ENCODE results near the gene ITLN2. TPM values are rescaled to one million over a fixed set of nuclear protein-coding genes. Genes with fewer than 3 reads are reported as not detected.
"Not testable (repeated sequence)": the region's sequence is repeated elsewhere in the genome, so short reads cannot be mapped to it uniquely, and the experiment has no call there.

The ITLN2 gene
- total RNA-seq, 1 experiment from 2014 or later = 0.20 TPM

DNA sequence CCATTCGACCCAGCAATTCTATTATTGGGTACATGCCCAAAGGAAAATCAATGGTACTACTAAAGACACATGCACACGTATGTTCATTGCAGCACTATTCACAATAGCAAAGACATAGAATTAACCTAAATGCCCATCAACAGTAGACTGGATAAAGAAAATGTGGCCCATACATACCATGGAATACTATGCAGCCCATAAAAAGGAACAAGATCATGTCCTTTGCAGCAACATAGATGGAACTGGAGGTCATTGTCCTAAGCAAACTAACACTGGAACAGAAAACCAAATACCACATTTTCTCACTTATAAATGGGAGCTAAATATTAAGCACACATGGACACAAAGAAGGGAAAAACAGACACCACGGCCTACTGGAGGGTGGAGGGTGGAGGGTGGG, 53.9 kb downstream of the ITLN2 start:
- H3K27me3 ChIP-seq (ENCODE audit: insufficient read depth, low read length); CTCF ChIA-PET; BruUV-seq (replicated peaks); H4K20me1 ChIP-seq (ENCODE audit: insufficient read depth); H3K79me2 ChIP-seq (ENCODE audit: insufficient read depth, low read length); POLR2A ChIA-PET; H3K27ac ChIP-seq (ENCODE audit: low read depth, low read length); ATAC-seq; H3K9ac ChIP-seq (ENCODE audit: low read length); H3K4me1 ChIP-seq (ENCODE audit: control insufficient read depth in 1 of 2, insufficient read depth in 2 of 2, low read length in 2 of 2); intact Hi-C loops (cut with micrococcal nuclease); H3K9me3 ChIP-seq (ENCODE audit: control insufficient read depth in 1 of 2, insufficient read depth in 1 of 2, low read depth in 1 of 2, low read length in 2 of 2); H3K4me3 ChIP-seq (replicated peaks in 1 of 2; ENCODE audit: low read depth in 1 of 2, low read length in 2 of 2); H3K36me3 ChIP-seq (ENCODE audit: control insufficient read depth in 1 of 2, insufficient read depth in 2 of 2, low read length in 2 of 2); DNase-seq (ENCODE audit: low read depth, low spot score); H3K4me2 ChIP-seq (ENCODE audit: low read length); H2AFZ ChIP-seq (ENCODE audit: low read depth, low read length, poor library complexity, severe bottlenecking); H3K9me2 ChIP-seq (ENCODE audit: insufficient read depth); RAD21 ChIA-PET (ENCODE audit: low non-redundant PET in 1 of 2, low total read pairs in 2 of 2, uncharacterized antibody in 2 of 2, unreplicated experiment in 2 of 2): not testable (repeated sequence)

Other genes with a start within 250 kb of the ITLN2 start
- gene CD48, start 243.0 kb downstream of the ITLN2 start, total RNA-seq (2021; ENCODE audit: unreplicated experiment) = 0.20 TPM
- 0.34 TPM for gene SLAMF7, start 215.6 kb downstream of the ITLN2 start, total RNA-seq (2021; ENCODE audit: unreplicated experiment)
- gene LY9, start 158.6 kb downstream of the ITLN2 start, total RNA-seq (2021; ENCODE audit: unreplicated experiment) = 0.22 TPM
- gene CD244, start 91.9 kb downstream of the ITLN2 start, total RNA-seq (2021; ENCODE audit: unreplicated experiment) = not detected
- gene ITLN1, start 69.6 kb downstream of the ITLN2 start, total RNA-seq (2021; ENCODE audit: unreplicated experiment) = not detected
- 86.7 TPM for gene F11R, start 66.3 kb upstream of the ITLN2 start, total RNA-seq (2021; ENCODE audit: unreplicated experiment)
- 116 TPM for gene TSTD1, start 84.2 kb upstream of the ITLN2 start, total RNA-seq (2021; ENCODE audit: unreplicated experiment)
- 48.0 TPM for gene USF1, start 91.2 kb upstream of the ITLN2 start, total RNA-seq (2021; ENCODE audit: unreplicated experiment)
- 0.39 TPM for gene ARHGAP30, start 115.1 kb upstream of the ITLN2 start, total RNA-seq (2021; ENCODE audit: unreplicated experiment)
- gene NECTIN4, start 134.7 kb upstream of the ITLN2 start, total RNA-seq (2021; ENCODE audit: unreplicated experiment) = 3.3 TPM
- gene KLHDC9, start 143.6 kb upstream of the ITLN2 start, total RNA-seq (2021; ENCODE audit: unreplicated experiment) = 1.4 TPM
- 179 TPM for gene PFDN2, start 163.2 kb upstream of the ITLN2 start, total RNA-seq (2021; ENCODE audit: unreplicated experiment)
- 65.9 TPM for gene NIT1, start 163.3 kb upstream of the ITLN2 start, total RNA-seq (2021; ENCODE audit: unreplicated experiment)
- gene DEDD, start 177.9 kb upstream of the ITLN2 start, total RNA-seq (2021; ENCODE audit: unreplicated experiment) = 32.8 TPM
- gene UFC1, start 199.2 kb upstream of the ITLN2 start, total RNA-seq (2021; ENCODE audit: unreplicated experiment) = 63.7 TPM
- gene USP21, start 204.7 kb upstream of the ITLN2 start, total RNA-seq (2021; ENCODE audit: unreplicated experiment) = 22.1 TPM
- gene PPOX, start 211.6 kb upstream of the ITLN2 start, total RNA-seq (2021; ENCODE audit: unreplicated experiment) = 24.2 TPM
- 53.7 TPM for gene B4GALT3, start 222.7 kb upstream of the ITLN2 start, total RNA-seq (2021; ENCODE audit: unreplicated experiment)
- not detected for gene ADAMTS4, start 244.2 kb upstream of the ITLN2 start, total RNA-seq (2021; ENCODE audit: unreplicated experiment)
- gene NDUFS2, start 247.6 kb upstream of the ITLN2 start, total RNA-seq (2021; ENCODE audit: unreplicated experiment) = 82.7 TPM

Data from HCT116 (cell line).